Liver (tissue), 4 donors: ENCODE measurements around the gene EPN3. TPM values are rescaled to one million over a fixed set of nuclear protein-coding genes. Genes with fewer than 3 reads are reported as not detected.

Source experiments
- polyA plus RNA-seq, 2 donors: library from polyadenylated mRNA; stranded (reverse) in 1 of 2; unstranded in 1 of 2; fragments of 200-250 nt in 1 of 2; fragments of >200 nt in 1 of 2; fragmentation: Nextera tagmentation in 1 of 2; extraction: Ambion mirVana in 1 of 2; gene quantifications; one replicate each; pipeline versions ENCODE4 v1.2.1 to v1.2.3, GENCODE V29; 2013 to 2015
- total RNA-seq, 2 donors: library from RNA; depleted of rRNA; stranded (reverse); fragments of >200 nt; gene quantifications; one replicate each; pipeline ENCODE4 v1.2.3, GENCODE V29; 2014
- donor health status: healthy.
- donor health status: healthy.
- donor health status: healthy.

The EPN3 gene
- total and polyA plus RNA-seq, 4 donors: 0.06 to 0.51 (median 0.33) TPM; not detected in 1

Other genes with a start within 250 kb of the EPN3 start
- gene XYLT2, start 186.6 kb upstream of the EPN3 start, total RNA-seq: 10 to 100 TPM; 10.7 to 11.3 TPM
- 1 to 10 TPM; 5.3 to 5.7 TPM for gene XYLT2, start 186.6 kb upstream of the EPN3 start, polyA plus RNA-seq
- 10 to 100 TPM; 25.9 to 36.9 TPM for gene MRPL27, start 159.6 kb upstream of the EPN3 start, total RNA-seq
- 10 to 100 TPM; 70.2 to 87.1 TPM for gene MRPL27, start 159.6 kb upstream of the EPN3 start, polyA plus RNA-seq
- 1 to 10 TPM in 1 of 2 donors, under 1 TPM in 1; 0.08 to 3.4 TPM for gene EME1, start 159.5 kb upstream of the EPN3 start, total RNA-seq
- gene EME1, start 159.5 kb upstream of the EPN3 start, polyA plus RNA-seq: under 1 TPM; 0.26 to 0.43 TPM
- 100 to 1,000 TPM in 1 of 2 donors, 10 to 100 TPM in 1; 58.2 to 136 TPM for gene LRRC59, start 135.2 kb upstream of the EPN3 start, total RNA-seq
- gene LRRC59, start 135.2 kb upstream of the EPN3 start, polyA plus RNA-seq: 10 to 100 TPM; 21.4 to 93.1 TPM
- gene ACSF2, start 106.5 kb upstream of the EPN3 start, total RNA-seq: 10 to 100 TPM; 18.9 to 34.3 TPM
- 10 to 100 TPM; 20.0 to 22.2 TPM for gene ACSF2, start 106.5 kb upstream of the EPN3 start, polyA plus RNA-seq
- 1 to 10 TPM in 1 of 2 donors, under 1 TPM in 1; 0.51 to 1.8 TPM for gene CHAD, start 63.9 kb upstream of the EPN3 start, total RNA-seq
- gene CHAD, start 63.9 kb upstream of the EPN3 start, polyA plus RNA-seq: 1 to 10 TPM; 2.7 to 3.3 TPM
- 10 to 100 TPM; 10.8 to 22.7 TPM for gene RSAD1, start 53.9 kb upstream of the EPN3 start, total RNA-seq
- 10 to 100 TPM; 18.2 to 18.9 TPM for gene RSAD1, start 53.9 kb upstream of the EPN3 start, polyA plus RNA-seq
- gene MYCBPAP, start 24.3 kb upstream of the EPN3 start, total RNA-seq: under 1 TPM; 0.23 to 0.25 TPM
- gene MYCBPAP, start 24.3 kb upstream of the EPN3 start, polyA plus RNA-seq: not detected
- gene SPATA20, start 14.4 kb downstream of the EPN3 start, total RNA-seq: 10 to 100 TPM; 15.6 to 16.4 TPM
- 10 to 100 TPM; 22.7 to 42.4 TPM for gene SPATA20, start 14.4 kb downstream of the EPN3 start, polyA plus RNA-seq
- gene CACNA1G, start 28.0 kb downstream of the EPN3 start, total RNA-seq: under 1 TPM; under 0.01 to 0.14 TPM
- under 1 TPM in 1 of 2 donors, not detected in 1; 0.01 TPM for gene CACNA1G, start 28.0 kb downstream of the EPN3 start, polyA plus RNA-seq
- gene ABCC3, start 102.1 kb downstream of the EPN3 start, total RNA-seq: 100 to 1,000 TPM in 1 of 2 donors, 10 to 100 TPM in 1; 10.5 to 197 TPM
- 10 to 100 TPM; 66.7 to 94.3 TPM for gene ABCC3, start 102.1 kb downstream of the EPN3 start, polyA plus RNA-seq
- 10 to 100 TPM; 10.1 to 15.1 TPM for gene ANKRD40, start 175.2 kb downstream of the EPN3 start, total RNA-seq
- gene ANKRD40, start 175.2 kb downstream of the EPN3 start, polyA plus RNA-seq: 1 to 10 TPM; 6.2 to 9.3 TPM
- gene LUC7L3, start 186.9 kb downstream of the EPN3 start, total RNA-seq: 10 to 100 TPM; 26.0 to 26.5 TPM
- 100 to 1,000 TPM in 1 of 2 donors, 10 to 100 TPM in 1; 15.5 to 126 TPM for gene LUC7L3, start 186.9 kb downstream of the EPN3 start, polyA plus RNA-seq
- not detected for gene ANKRD40CL, start 234.8 kb downstream of the EPN3 start, total RNA-seq
- gene ANKRD40CL, start 234.8 kb downstream of the EPN3 start, polyA plus RNA-seq: not detected